HL-60 (cell line): ENCODE results near the gene RSPH3.

Source experiments
- DNase-seq, 2 experiments: peaks; one replicate each; pipeline ENCODE4 v3.0.0-alpha.2; 2010 to 2020; ENCODE audit warnings: low read depth in 1 of 2, low spot score in 1 of 2
- H3K27ac ChIP-seq: fragments of 250-450 bp; sonication (Bioruptor Pico); replicated peaks from 2 replicates; pipeline ENCODE4 v1.5.1; 2020; ENCODE audit warnings: mild to moderate bottlenecking, moderate library complexity
- H3K27me3 ChIP-seq: fragments of 250-450 bp; sonication (Bioruptor Pico); 2 replicates; pipeline ENCODE4 v1.5.1; 2021; ENCODE audit warnings: mild to moderate bottlenecking, moderate library complexity; ENCODE audit not compliant: insufficient read depth, poor library complexity, severe bottlenecking
- H3K4me3 ChIP-seq: replicated peaks from 2 replicates; pipeline ENCODE4 v1.5.1; 2011; ENCODE audit warnings: mild to moderate bottlenecking, control low read depth, low read length; ENCODE audit not compliant: insufficient read depth
- CTCF ChIP-seq: IDR thresholded peaks from one replicate; pipeline ENCODE4 v1.5.1; 2011; ENCODE audit warnings: low read length, control low read depth, inconsistent platforms; ENCODE audit not compliant: insufficient read depth
- GABPA ChIP-seq: IDR thresholded peaks from 2 replicates; pipeline ENCODE4 v1.6.1; 2012; ENCODE audit warnings: low read depth
- POLR2AphosphoS5 ChIP-seq: IDR thresholded peaks from 2 replicates; pipeline ENCODE4 v1.6.1; 2012; ENCODE audit warnings: low read depth
- REST ChIP-seq: IDR thresholded peaks from 2 replicates; pipeline ENCODE4 v1.6.1; 2012; ENCODE audit warnings: low read depth; ENCODE audit not compliant: insufficient replicate concordance
- SPI1 ChIP-seq: IDR thresholded peaks from 2 replicates; pipeline ENCODE4 v1.6.1; 2012; ENCODE audit warnings: low read depth, mild to moderate bottlenecking, borderline replicate concordance

Gene RSPH3

GRCh38 chr6:158943380-158944032, 56.5 kb downstream of the RSPH3 start:
- no peak for TF ChIP-seq REST
- TF ChIP-seq POLR2AphosphoS5 = no peak
- no peak for TF ChIP-seq SPI1
- H3K4me3 ChIP-seq = no peak overlapping the region
- no peak for DNase-seq
- H3K27me3 ChIP-seq = peaks cover 12% of the 10 kb centered on the region
- H3K27ac ChIP-seq = no peak overlapping the region

GRCh38 chr6:158942349-158942748, 57.7 kb downstream of the RSPH3 start:
- Histone ChIP-seq H3K4me3 (no peak overlapping the region), H3K27me3 (peaks cover 9% of the 10 kb centered on the region), H3K27ac (no peak overlapping the region)
- no peak for TF ChIP-seq POLR2AphosphoS5
- no peak for TF ChIP-seq GABPA
- TF ChIP-seq CTCF = no peak
- TF ChIP-seq SPI1 = no peak
- TF ChIP-seq REST = no peak
- DNase-seq = no peak

- Histone ChIP-seq H3K27ac (no peak overlapping the region), H3K27me3 (peaks cover 11% of the 10 kb centered on the region), H3K4me3 (no peak overlapping the region)
- no peak for DNase-seq
- TF ChIP-seq GABPA (no peak), SPI1 (no peak), CTCF (no peak), POLR2AphosphoS5 (no peak), REST (no peak)
Observed at GRCh38 chr6:158941246-158941645, 58.8 kb downstream of the RSPH3 start.
